ENCODE data around the gene TRIM24. TPM values are rescaled to one million over a fixed set of nuclear protein-coding genes. Genes with fewer than 3 reads are reported as not detected.

TRIM24 gene
- total and polyA plus RNA-seq, 2 experiments from 2014 or later = 3.4 to 7.5 TPM

GRCh38 chr7:138538997-138539644, 79.1 kb downstream of the TRIM24 start:
- Histone ChIP-seq H3K27ac (no peak overlapping the region), H4K20me1 (ENCODE audit: insufficient read depth) (no peaks in the 10 kb centered on the region), H3K9me2 (ENCODE audit: insufficient read depth) (no peaks in the 10 kb centered on the region), H3K4me2 (ENCODE audit: unreplicated experiment) (no peak overlapping the region), H2AFZ (no peak overlapping the region), H3K9ac (no peak overlapping the region), H3K4me1 (ENCODE audit: insufficient read depth) (no peaks in the 10 kb centered on the region), H3K9me3 (ENCODE audit: low read depth) (no peaks in the 10 kb centered on the region), H3F3A (ENCODE audit: insufficient read depth) (no peaks in the 10 kb centered on the region), H3K27me3 (replicated peaks; ENCODE audit: insufficient read depth) (no peaks in the 10 kb centered on the region), H3K79me2 (ENCODE audit: insufficient read depth) (no peaks in the 10 kb centered on the region), H3K36me3 (ENCODE audit: low read depth) (no peaks in the 10 kb centered on the region), H3K4me3 (no peak overlapping the region)
- no peak for TF ChIP-seq EZH2phosphoT487 (IDR thresholded peaks at IDR 0.05; ENCODE audit: insufficient read depth, low read depth)
- no peak for TF ChIP-seq EZH2 (IDR thresholded peaks at IDR 0.05; ENCODE audit: insufficient read depth, poor library complexity, severe bottlenecking)
- no peak for DNase-seq
- WGBS, 2 experiments (ENCODE audit: low coverage in 1 of 2, low lambda C conversion rate in 2 of 2, missing lambda C conversion rate in 2 of 2) = 97 to 100% methylated on average over 2 of the region's 2 CpGs
- in situ Hi-C loops (cut with MboI) = no loop called here

- H3K4me1 ChIP-seq (ENCODE audit: insufficient read depth) = no peaks in the 10 kb centered on the region
- H3K27ac ChIP-seq = no peak overlapping the region
- no peaks in the 10 kb centered on the region for H4K20me1 ChIP-seq (ENCODE audit: insufficient read depth)
- H3K79me2 ChIP-seq (ENCODE audit: insufficient read depth) = no peaks in the 10 kb centered on the region
- no peaks in the 10 kb centered on the region for H3K27me3 ChIP-seq (replicated peaks; ENCODE audit: insufficient read depth)
- in situ Hi-C loops (cut with MboI) = no loop called here
- 96 to 100% methylated on average over 2 of the region's 2 CpGs for WGBS, 2 experiments (ENCODE audit: low coverage in 1 of 2, low lambda C conversion rate in 2 of 2, missing lambda C conversion rate in 2 of 2)
- TF ChIP-seq EZH2phosphoT487 (IDR thresholded peaks at IDR 0.05; ENCODE audit: insufficient read depth, low read depth) (no peak), EZH2 (IDR thresholded peaks at IDR 0.05; ENCODE audit: insufficient read depth, poor library complexity, severe bottlenecking) (no peak)
- H3K9ac ChIP-seq = no peak overlapping the region
- H3F3A ChIP-seq (ENCODE audit: insufficient read depth) = no peaks in the 10 kb centered on the region
- no peak overlapping the region for H3K4me2 ChIP-seq (ENCODE audit: unreplicated experiment)
- no peaks in the 10 kb centered on the region for H3K9me2 ChIP-seq (ENCODE audit: insufficient read depth)
- no peaks in the 10 kb centered on the region; the same call in 1 of the 2 replicates for H3K36me3 ChIP-seq (ENCODE audit: low read depth)
- H2AFZ ChIP-seq = no peak overlapping the region
- H3K9me3 ChIP-seq (ENCODE audit: low read depth) = no peaks in the 10 kb centered on the region
- DNase-seq = no peak
- H3K4me3 ChIP-seq = no peak overlapping the region
Measured at GRCh38 chr7:138542183-138542582, 82.1 kb downstream of the TRIM24 start.

- WGBS, 2 experiments (ENCODE audit: low coverage in 1 of 2, low lambda C conversion rate in 2 of 2, missing lambda C conversion rate in 2 of 2) = 96 to 97% methylated on average over 2 of the region's 2 CpGs
- no peaks in the 10 kb centered on the region for H3K9me2 ChIP-seq (ENCODE audit: insufficient read depth)
- H3K4me3 ChIP-seq = no peak overlapping the region
- H3K4me1 ChIP-seq (ENCODE audit: insufficient read depth) = no peaks in the 10 kb centered on the region
- no peak overlapping the region for H3K4me2 ChIP-seq (ENCODE audit: unreplicated experiment)
- H3F3A ChIP-seq (ENCODE audit: insufficient read depth) = no peaks in the 10 kb centered on the region
- H4K20me1 ChIP-seq (ENCODE audit: insufficient read depth) = no peaks in the 10 kb centered on the region
- no peak overlapping the region for H3K27ac ChIP-seq
- H3K9me3 ChIP-seq (ENCODE audit: low read depth) = no peaks in the 10 kb centered on the region
- no peak for DNase-seq
- no peaks in the 10 kb centered on the region for H3K27me3 ChIP-seq (replicated peaks; ENCODE audit: insufficient read depth)
- H2AFZ ChIP-seq = no peak overlapping the region
- no peak overlapping the region for H3K9ac ChIP-seq
- TF ChIP-seq EZH2 (IDR thresholded peaks at IDR 0.05; ENCODE audit: insufficient read depth, poor library complexity, severe bottlenecking) = no peak
- no peak for TF ChIP-seq EZH2phosphoT487 (IDR thresholded peaks at IDR 0.05; ENCODE audit: insufficient read depth, low read depth)
- no peaks in the 10 kb centered on the region; the same call in 1 of the 2 replicates for H3K36me3 ChIP-seq (ENCODE audit: low read depth)
- in situ Hi-C loops (cut with MboI) = no loop called here
- no peaks in the 10 kb centered on the region for H3K79me2 ChIP-seq (ENCODE audit: insufficient read depth)
Measured at GRCh38 chr7:138543739-138544138, 83.7 kb downstream of the TRIM24 start.

GRCh38 chr7:138545123-138545522, 85.1 kb downstream of the TRIM24 start:
- no peak overlapping the region for H3K4me3 ChIP-seq
- H3K79me2 ChIP-seq (ENCODE audit: insufficient read depth) = no peaks in the 10 kb centered on the region
- H3K27me3 ChIP-seq (replicated peaks; ENCODE audit: insufficient read depth) = no peaks in the 10 kb centered on the region
- no peak overlapping the region for H3K4me2 ChIP-seq (ENCODE audit: unreplicated experiment)
- no peaks in the 10 kb centered on the region; the same call in 1 of the 2 replicates for H3K36me3 ChIP-seq (ENCODE audit: low read depth)
- in situ Hi-C loops (cut with MboI) = no loop called here
- no peak overlapping the region for H3K9ac ChIP-seq
- no peak for DNase-seq
- no peaks in the 10 kb centered on the region for H3K9me2 ChIP-seq (ENCODE audit: insufficient read depth)
- H3K27ac ChIP-seq = no peak overlapping the region
- H3K4me1 ChIP-seq (ENCODE audit: insufficient read depth) = no peaks in the 10 kb centered on the region
- no peaks in the 10 kb centered on the region for H4K20me1 ChIP-seq (ENCODE audit: insufficient read depth)
- WGBS, 2 experiments (ENCODE audit: low coverage in 1 of 2, low lambda C conversion rate in 2 of 2, missing lambda C conversion rate in 2 of 2) = 80 to 83% methylated on average over 6 of the region's 6 CpGs
- H3F3A ChIP-seq (ENCODE audit: insufficient read depth) = no peaks in the 10 kb centered on the region
- H3K9me3 ChIP-seq (ENCODE audit: low read depth) = no peaks in the 10 kb centered on the region
- no peak overlapping the region for H2AFZ ChIP-seq
- TF ChIP-seq EZH2phosphoT487 (IDR thresholded peaks at IDR 0.05; ENCODE audit: insufficient read depth, low read depth) = no peak
- TF ChIP-seq EZH2 (IDR thresholded peaks at IDR 0.05; ENCODE audit: insufficient read depth, poor library complexity, severe bottlenecking) = no peak

All from GM23248 (cell line).